ENCODE data around the gene RIC8B.

RIC8B gene

GRCh38 chr12:106861984-106862916 lies 87.8 kb downstream of the RIC8B start:
- Histone ChIP-seq H3K27me3 (ENCODE audit: control insufficient read depth in 1 of 2, insufficient read depth in 1 of 2, low read length in 2 of 2) (no peaks in the 10 kb centered on the region), H2BK5ac (ENCODE audit: low read depth, low read length, poor library complexity, severe bottlenecking) (no peak overlapping the region), H2BK120ac (ENCODE audit: low read depth, low read length) (no peak overlapping the region), H3K4ac (ENCODE audit: low read depth in 1 of 2, low read length in 2 of 2) (no peak overlapping the region), H3K27ac (ENCODE audit: low read length, poor library complexity, severe bottlenecking) (no peak overlapping the region), H2AK5ac (ENCODE audit: low read length, severe bottlenecking) (no peak overlapping the region), H3K18ac (ENCODE audit: low read depth in 1 of 2, low read length in 2 of 2) (no peak overlapping the region), H3K4me2 (ENCODE audit: low read length, poor library complexity, severe bottlenecking) (no peak overlapping the region), H4K8ac (ENCODE audit: low read length) (no peak overlapping the region), H3K36me3 (ENCODE audit: control insufficient read depth in 1 of 2, insufficient read depth in 2 of 2, low read depth in 1 of 2, low read length in 2 of 2) (peaks cover 3 to 24% of the 10 kb centered on the region in 2 experiments), H3K23ac (ENCODE audit: low read length in 2 of 2) (no peak overlapping the region), H3K4me3 (ENCODE audit: insufficient read depth in 1 of 2, low read depth in 1 of 2, low read length in 2 of 2) (no peak overlapping the region), H3K14ac (ENCODE audit: low read length in 2 of 2) (no peak overlapping the region), H2BK15ac (ENCODE audit: low read depth, poor library complexity, severe bottlenecking) (no peak overlapping the region), H3K9me3 (ENCODE audit: control insufficient read depth, low read length) (no peaks in the 10 kb centered on the region), H2AFZ (ENCODE audit: low read depth, low read length) (no peak overlapping the region), H3K4me1 (ENCODE audit: control insufficient read depth, insufficient read depth, low read depth, low read length) (no peaks in the 10 kb centered on the region), H4K91ac (ENCODE audit: low read length) (no peak overlapping the region), H3K9ac (ENCODE audit: low read length) (peak overlapping the region; percentile 42), H2BK12ac (ENCODE audit: low read length in 2 of 2) (no peak overlapping the region), H3K79me1 (replicated peaks; ENCODE audit: low read length, poor library complexity, severe bottlenecking) (peaks cover 9% of the 10 kb centered on the region)
- 96% methylated on average over 1 of the region's 3 CpGs for WGBS
- DNase-seq = peak; percentile 62

GRCh38 chr12:106863189-106863588 lies 88.7 kb downstream of the RIC8B start:
- Histone ChIP-seq H3K14ac (ENCODE audit: low read length in 2 of 2) (no peak overlapping the region), H2BK12ac (ENCODE audit: low read length in 2 of 2) (no peak overlapping the region), H2AK5ac (ENCODE audit: low read length, severe bottlenecking) (no peak overlapping the region), H3K4me3 (ENCODE audit: insufficient read depth in 1 of 2, low read depth in 1 of 2, low read length in 2 of 2) (no peak overlapping the region), H3K4me2 (ENCODE audit: low read length, poor library complexity, severe bottlenecking) (no peak overlapping the region), H2AFZ (ENCODE audit: low read depth, low read length) (no peak overlapping the region), H3K36me3 (ENCODE audit: control insufficient read depth in 1 of 2, insufficient read depth in 2 of 2, low read depth in 1 of 2, low read length in 2 of 2) (peaks cover 3 to 20% of the 10 kb centered on the region in 2 experiments), H3K23ac (ENCODE audit: low read length in 2 of 2) (no peak overlapping the region), H3K4me1 (ENCODE audit: control insufficient read depth, insufficient read depth, low read depth, low read length) (no peaks in the 10 kb centered on the region), H4K8ac (ENCODE audit: low read length) (no peak overlapping the region), H4K91ac (ENCODE audit: low read length) (no peak overlapping the region), H3K9ac (ENCODE audit: low read length) (no peak overlapping the region), H3K27me3 (ENCODE audit: control insufficient read depth in 1 of 2, insufficient read depth in 1 of 2, low read length in 2 of 2) (no peaks in the 10 kb centered on the region), H3K79me1 (replicated peaks; ENCODE audit: low read length, poor library complexity, severe bottlenecking) (peaks cover 9% of the 10 kb centered on the region), H3K9me3 (ENCODE audit: control insufficient read depth, low read length) (no peaks in the 10 kb centered on the region), H2BK5ac (ENCODE audit: low read depth, low read length, poor library complexity, severe bottlenecking) (no peak overlapping the region), H3K4ac (ENCODE audit: low read depth in 1 of 2, low read length in 2 of 2) (no peak overlapping the region), H2BK15ac (ENCODE audit: low read depth, poor library complexity, severe bottlenecking) (no peak overlapping the region), H2BK120ac (ENCODE audit: low read depth, low read length) (no peak overlapping the region), H3K27ac (ENCODE audit: low read length, poor library complexity, severe bottlenecking) (no peak overlapping the region), H3K18ac (ENCODE audit: low read depth in 1 of 2, low read length in 2 of 2) (no peak overlapping the region)
- WGBS = 79% methylated on average over 1 of the region's 1 CpG
- no peak for DNase-seq

GRCh38 chr12:106865683-106866082 lies 91.2 kb downstream of the RIC8B start:
- 75% methylated on average over 3 of the region's 3 CpGs for WGBS
- Histone ChIP-seq H2BK120ac (ENCODE audit: low read depth, low read length) (no peak overlapping the region), H3K4me3 (ENCODE audit: insufficient read depth in 1 of 2, low read depth in 1 of 2, low read length in 2 of 2) (no peak overlapping the region), H2BK12ac (ENCODE audit: low read length in 2 of 2) (no peak overlapping the region), H3K79me1 (replicated peaks; ENCODE audit: low read length, poor library complexity, severe bottlenecking) (peaks cover 11% of the 10 kb centered on the region), H3K23ac (ENCODE audit: low read length in 2 of 2) (no peak overlapping the region), H3K9ac (ENCODE audit: low read length) (no peak overlapping the region), H2BK5ac (ENCODE audit: low read depth, low read length, poor library complexity, severe bottlenecking) (no peak overlapping the region), H4K91ac (ENCODE audit: low read length) (no peak overlapping the region), H2AFZ (ENCODE audit: low read depth, low read length) (no peak overlapping the region), H3K9me3 (ENCODE audit: control insufficient read depth, low read length) (no peaks in the 10 kb centered on the region), H3K18ac (ENCODE audit: low read depth in 1 of 2, low read length in 2 of 2) (no peak overlapping the region), H3K4me2 (ENCODE audit: low read length, poor library complexity, severe bottlenecking) (no peak overlapping the region), H3K4ac (ENCODE audit: low read depth in 1 of 2, low read length in 2 of 2) (no peak overlapping the region), H4K8ac (ENCODE audit: low read length) (no peak overlapping the region), H2AK5ac (ENCODE audit: low read length, severe bottlenecking) (no peak overlapping the region), H3K36me3 (ENCODE audit: control insufficient read depth in 1 of 2, insufficient read depth in 2 of 2, low read depth in 1 of 2, low read length in 2 of 2) (peaks cover 0 to 10% of the 10 kb centered on the region in 2 experiments), H3K4me1 (ENCODE audit: control insufficient read depth, insufficient read depth, low read depth, low read length) (no peaks in the 10 kb centered on the region), H2BK15ac (ENCODE audit: low read depth, poor library complexity, severe bottlenecking) (no peak overlapping the region), H3K27me3 (ENCODE audit: control insufficient read depth in 1 of 2, insufficient read depth in 1 of 2, low read length in 2 of 2) (no peaks in the 10 kb centered on the region), H3K27ac (ENCODE audit: low read length, poor library complexity, severe bottlenecking) (no peak overlapping the region), H3K14ac (ENCODE audit: low read length in 2 of 2) (no peak overlapping the region)
- no peak for DNase-seq

- H3K23ac ChIP-seq (ENCODE audit: low read length in 2 of 2) = no peak overlapping the region
- peaks cover 9% of the 10 kb centered on the region for H3K79me1 ChIP-seq (replicated peaks; ENCODE audit: low read length, poor library complexity, severe bottlenecking)
- no peak overlapping the region for H2BK12ac ChIP-seq (ENCODE audit: low read length in 2 of 2)
- H3K18ac ChIP-seq (ENCODE audit: low read depth in 1 of 2, low read length in 2 of 2) = no peak overlapping the region
- H2BK15ac ChIP-seq (ENCODE audit: low read depth, poor library complexity, severe bottlenecking) = no peak overlapping the region
- DNase-seq = no peak
- H3K27me3 ChIP-seq (ENCODE audit: control insufficient read depth in 1 of 2, insufficient read depth in 1 of 2, low read length in 2 of 2) = no peaks in the 10 kb centered on the region
- peaks cover 0 to 3% of the 10 kb centered on the region in 2 experiments for H3K36me3 ChIP-seq (ENCODE audit: control insufficient read depth in 1 of 2, insufficient read depth in 2 of 2, low read depth in 1 of 2, low read length in 2 of 2)
- H2AK5ac ChIP-seq (ENCODE audit: low read length, severe bottlenecking) = no peak overlapping the region
- no peak overlapping the region for H3K27ac ChIP-seq (ENCODE audit: low read length, poor library complexity, severe bottlenecking)
- no peak overlapping the region for H2AFZ ChIP-seq (ENCODE audit: low read depth, low read length)
- H4K8ac ChIP-seq (ENCODE audit: low read length) = no peak overlapping the region
- no peak overlapping the region for H3K4me2 ChIP-seq (ENCODE audit: low read length, poor library complexity, severe bottlenecking)
- H3K9me3 ChIP-seq (ENCODE audit: control insufficient read depth, low read length) = no peaks in the 10 kb centered on the region
- H3K14ac ChIP-seq (ENCODE audit: low read length in 2 of 2) = no peak overlapping the region
- no peak overlapping the region for H2BK5ac ChIP-seq (ENCODE audit: low read depth, low read length, poor library complexity, severe bottlenecking)
- no peak overlapping the region for H3K9ac ChIP-seq (ENCODE audit: low read length)
- H3K4ac ChIP-seq (ENCODE audit: low read depth in 1 of 2, low read length in 2 of 2) = no peak overlapping the region
- 97% methylated on average over 3 of the region's 5 CpGs for WGBS
- H4K91ac ChIP-seq (ENCODE audit: low read length) = no peak overlapping the region
- H2BK120ac ChIP-seq (ENCODE audit: low read depth, low read length) = no peak overlapping the region
- H3K4me1 ChIP-seq (ENCODE audit: control insufficient read depth, insufficient read depth, low read depth, low read length) = no peaks in the 10 kb centered on the region
- no peak overlapping the region for H3K4me3 ChIP-seq (ENCODE audit: insufficient read depth in 1 of 2, low read depth in 1 of 2, low read length in 2 of 2)
These were observed 92.1 kb downstream of the RIC8B start for GRCh38 chr12:106866426-106867080.

Measured in mesenchymal stem cell (in vitro differentiated cells and primary cell).